Medulla oblongata (tissue), 1 donor: ENCODE measurements around the gene CDS1.
"Not testable (repeated sequence)": the region's sequence is repeated elsewhere in the genome, so short reads cannot be mapped to it uniquely, and the experiment has no call there.

ENCODE experiments used
- DNase-seq: peaks from one replicate; pipeline ENCODE4 v3.0.0-alpha.2; 2015; ENCODE audit errors: extremely low spot score

Gene CDS1

GRCh38 chr4:84582988-84583875, at the start of gene CDS1:
Gene CDS1, plus strand, starts transcription at chr4:84583127. Its CDS starts 275 bp downstream, at chr4:84583402.
- no peak for DNase-seq

- no peak for DNase-seq
Observed at GRCh38 chr4:84535901-84536300, 47.0 kb upstream of the CDS1 start.

GRCh38 chr4:84545093-84545492, 37.8 kb upstream of the CDS1 start:
- DNase-seq: no peak

- no peak for DNase-seq
Observed at GRCh38 chr4:84547211-84547610, 35.7 kb upstream of the CDS1 start.

- not testable (repeated sequence) for DNase-seq
Observed at GRCh38 chr4:84549191-84549590, 33.7 kb upstream of the CDS1 start.

- DNase-seq: no peak
Observed at GRCh38 chr4:84562156-84562555, 20.8 kb upstream of the CDS1 start.

GRCh38 chr4:84563002-84563401, 19.9 kb upstream of the CDS1 start:
- no peak for DNase-seq

- DNase-seq: no peak
Observed at GRCh38 chr4:84565951-84566350, 17.0 kb upstream of the CDS1 start.

- no peak for DNase-seq
Observed at GRCh38 chr4:84568496-84568895, 14.4 kb upstream of the CDS1 start.

- DNase-seq: no peak
Observed at GRCh38 chr4:84569009-84569408, 13.9 kb upstream of the CDS1 start.

GRCh38 chr4:84573385-84574068, 9.4 kb upstream of the CDS1 start:
- no peak for DNase-seq

GRCh38 chr4:84574069-84574720, 8.7 kb upstream of the CDS1 start:
- DNase-seq: peak; percentile 43

GRCh38 chr4:84578540-84579402, 4.2 kb upstream of the CDS1 start:
- DNase-seq: peak; percentile 65

- no peak for DNase-seq
Observed at GRCh38 chr4:84579403-84579776, 3.5 kb upstream of the CDS1 start.

- DNase-seq: peak; percentile 85
Observed at GRCh38 chr4:84582302-84582987, 482 bp upstream of the CDS1 start.

GRCh38 chr4:84583876-84584380, 1.0 kb downstream of the CDS1 start:
- DNase-seq: no peak

GRCh38 chr4:84585251-84585650, 2.3 kb downstream of the CDS1 start:
- no peak for DNase-seq

- no peak for DNase-seq
Observed at GRCh38 chr4:84594724-84595123, 11.8 kb downstream of the CDS1 start.

GRCh38 chr4:84596826-84597225, 13.9 kb downstream of the CDS1 start:
- no peak for DNase-seq

GRCh38 chr4:84597450-84597849, 14.5 kb downstream of the CDS1 start:
- no peak for DNase-seq

GRCh38 chr4:84606645-84607044, 23.7 kb downstream of the CDS1 start:
- DNase-seq: no peak
